Embryonic facial prominence (tissue), 1 donor: ENCODE results near the gene SLC35E4.
"Not testable (repeated sequence)": the region's sequence is repeated elsewhere in the genome, so short reads cannot be mapped to it uniquely, and the experiment has no call there.

Experiments used
- DNase-seq: peaks from one replicate; pipeline ENCODE4 v3.0.0-alpha.2; 2016; ENCODE audit errors: extremely low spot score

The SLC35E4 gene

DNA sequence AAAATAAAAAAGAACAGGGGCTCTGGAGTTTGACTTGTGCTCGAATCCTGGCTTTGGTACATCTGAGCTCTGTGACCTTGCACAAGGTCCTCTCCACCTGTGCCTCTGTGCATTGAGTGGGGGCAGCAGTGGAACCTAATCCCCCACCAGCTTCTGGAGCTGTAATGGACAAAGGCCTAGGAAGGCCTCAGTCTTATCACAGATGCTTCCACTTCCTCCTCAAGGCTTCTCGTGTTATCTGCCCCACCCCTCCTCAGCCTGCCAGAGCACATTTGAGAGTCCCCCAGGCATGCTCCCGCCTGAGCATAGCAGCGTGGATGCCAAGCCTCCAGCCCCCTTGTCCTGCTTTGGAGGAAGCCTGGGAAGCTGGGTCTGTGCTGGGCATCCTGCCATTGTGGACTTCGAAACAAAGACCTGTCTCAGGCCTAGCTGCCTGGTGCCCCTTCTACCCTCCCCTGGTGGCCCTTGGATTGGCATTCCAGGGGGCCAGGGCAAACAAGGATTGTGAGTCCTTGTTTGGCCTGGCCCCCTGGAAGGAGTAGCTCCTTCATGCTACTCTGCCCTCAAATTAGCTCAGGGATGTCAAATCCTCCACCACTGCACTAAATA lies 15.0 kb downstream of the SLC35E4 start:
- DNase-seq, result no peak

- DNase-seq, result no peak
Measured at GRCh38 chr22:30652852-30653251, 17.3 kb downstream of the SLC35E4 start.

DNA sequence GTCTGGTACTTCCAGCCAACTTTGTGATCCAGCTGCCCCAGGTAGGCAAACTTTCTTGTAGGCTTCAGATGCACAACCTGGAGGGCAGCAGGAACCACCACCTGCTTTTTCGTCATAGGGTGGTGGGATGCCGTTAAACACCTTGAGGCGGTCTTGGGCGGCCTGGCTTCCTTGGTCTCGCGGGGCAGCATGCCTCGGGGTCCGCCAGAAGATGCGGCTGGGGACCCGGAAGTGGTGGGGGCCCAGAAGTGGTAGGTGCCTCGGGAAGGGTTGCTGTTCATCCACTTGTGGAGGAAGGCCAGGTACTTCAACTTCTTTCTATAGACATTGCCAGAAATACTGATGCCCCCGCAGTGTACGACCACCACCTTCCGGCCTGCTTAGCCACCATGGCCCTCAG lies 18.8 kb downstream of the SLC35E4 start:
- no peak for DNase-seq

- no peak for DNase-seq
Measured at GRCh38 chr22:30655532-30655931, 20.0 kb downstream of the SLC35E4 start.

GRCh38 chr22:30662040-30662439 lies 26.5 kb downstream of the SLC35E4 start:
- no peak for DNase-seq

DNA sequence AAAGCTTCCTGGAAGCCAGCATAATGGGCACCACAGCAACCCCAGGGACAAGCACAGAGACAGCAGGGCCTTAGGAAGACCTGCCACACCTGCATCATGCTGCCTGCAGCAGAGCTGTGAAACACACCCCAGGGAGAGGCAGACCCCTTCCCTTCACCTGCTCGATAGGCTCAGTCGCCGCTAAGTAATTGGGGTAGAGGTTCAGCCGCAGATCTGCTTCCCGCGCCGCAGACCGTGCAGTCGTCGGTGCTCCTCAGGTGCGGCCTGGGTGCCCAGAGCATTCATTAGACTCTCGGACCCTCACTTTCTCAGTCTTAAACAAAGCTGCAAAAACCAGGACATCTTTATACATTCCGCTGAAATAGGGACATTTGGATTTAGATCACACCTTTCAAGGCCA lies 29.2 kb downstream of the SLC35E4 start:
- no peak for DNase-seq

GRCh38 chr22:30665266-30665665 lies 29.7 kb downstream of the SLC35E4 start:
- DNase-seq, result no peak

DNA sequence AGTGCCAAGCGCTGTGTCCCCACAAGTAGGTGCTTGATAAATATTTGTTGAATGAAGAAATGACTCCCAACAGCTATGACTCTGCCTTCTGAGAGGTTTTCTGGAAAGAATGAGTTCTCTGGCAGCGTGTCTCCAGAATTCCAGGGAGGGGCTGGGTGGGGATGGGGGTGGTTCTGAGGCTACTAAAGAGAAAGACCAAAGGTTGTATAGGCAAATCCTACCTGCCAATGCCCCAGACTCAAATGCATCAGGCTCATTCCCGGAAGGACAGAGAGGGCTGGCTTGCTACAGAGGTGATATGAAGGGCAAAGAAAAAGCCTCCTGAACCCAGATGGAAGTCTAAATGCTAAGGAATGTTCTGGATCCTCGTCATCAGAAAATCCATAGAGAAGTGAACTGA lies 30.2 kb downstream of the SLC35E4 start:
- DNase-seq, result no peak

DNA sequence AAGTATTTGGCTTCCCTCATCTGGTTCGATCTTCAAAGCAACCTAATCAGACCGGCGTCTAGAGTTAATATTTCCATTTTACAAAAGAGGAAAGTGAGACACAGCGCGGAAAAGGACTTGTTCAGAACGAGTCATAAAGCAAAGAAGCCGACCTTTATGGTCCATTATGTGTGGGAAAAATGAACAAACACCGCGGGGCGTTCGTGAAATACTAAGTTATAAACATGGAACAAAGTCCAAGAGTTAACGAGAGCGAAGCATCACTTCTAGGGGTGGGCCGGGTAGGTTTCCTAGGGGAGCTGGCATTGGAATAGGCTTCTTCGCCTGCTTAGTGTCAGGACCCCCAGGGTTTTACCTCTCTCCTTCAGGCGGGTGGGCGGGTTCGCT lies 31.5 kb downstream of the SLC35E4 start:
- no peak for DNase-seq

DNA sequence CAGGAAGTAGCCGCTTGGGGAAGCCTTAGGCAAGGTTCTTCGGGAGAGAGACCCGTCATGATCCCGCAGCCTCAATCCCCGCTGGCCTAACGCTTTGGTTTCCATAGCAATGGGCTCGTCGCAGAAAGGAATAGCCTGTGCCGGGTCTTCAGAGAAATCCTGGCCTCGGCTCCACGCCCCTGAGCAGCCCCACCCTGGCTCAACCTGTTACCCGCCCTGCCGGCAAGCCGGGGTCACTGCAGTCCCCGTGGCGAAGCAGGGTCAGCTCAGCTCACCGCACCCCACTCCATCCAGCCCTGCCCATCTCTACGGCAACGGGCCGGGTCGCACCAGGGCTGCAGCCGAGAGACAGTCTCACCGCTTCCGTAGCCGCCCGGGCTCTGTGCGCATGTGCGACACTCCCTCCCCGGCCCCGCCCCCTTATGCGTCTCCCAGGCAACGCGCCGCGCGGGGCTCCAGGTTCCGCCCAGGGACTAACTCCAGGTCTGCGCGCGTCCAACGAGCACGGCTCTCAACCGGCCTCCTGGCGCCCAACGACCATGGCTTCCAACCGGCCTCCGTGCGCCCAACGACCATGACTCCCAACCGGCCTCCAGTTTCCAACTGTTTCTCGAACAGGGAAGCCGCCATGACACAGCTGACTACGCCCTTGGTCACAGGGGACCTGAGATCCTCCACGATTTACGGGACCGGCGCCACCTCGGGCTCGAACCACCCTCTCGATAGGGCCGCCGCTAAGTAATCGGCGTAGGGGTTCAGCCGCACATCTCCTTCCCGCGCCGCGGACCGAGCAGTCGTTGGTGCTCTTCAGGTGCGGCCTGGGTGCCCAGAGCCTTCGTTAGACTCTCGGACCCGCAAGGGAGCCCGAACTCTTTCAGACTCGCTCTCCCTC lies 32.2 kb downstream of the SLC35E4 start, which contains the start of gene DUSP18:
DUSP18 (minus strand) TSS at position 382 of the 892 bp plus-strand sequence. CDS start 3,872 bp downstream, outside the sequence.
- peak; percentile 69 for DNase-seq

GRCh38 chr22:30668386-30668710 lies 32.8 kb downstream of the SLC35E4 start:
- no peak for DNase-seq

DNA sequence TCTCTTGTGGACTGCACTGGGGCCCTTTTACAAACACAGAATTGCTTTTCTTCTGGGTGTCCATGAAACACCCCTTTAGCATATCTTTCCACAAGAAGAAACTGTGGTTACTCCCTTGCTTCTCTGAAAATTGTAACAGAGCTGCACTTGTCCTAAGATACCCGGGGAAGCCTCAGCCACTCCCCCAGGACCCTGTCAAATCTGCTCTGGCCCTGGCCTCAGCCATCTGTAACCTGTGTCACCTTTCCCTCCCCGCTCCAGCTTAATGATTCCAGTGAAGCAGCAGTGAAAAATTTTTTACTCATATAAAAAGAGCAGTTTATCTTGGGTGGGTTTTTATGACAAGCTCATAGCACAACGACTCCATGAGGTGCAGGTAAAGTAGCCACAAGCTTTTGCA lies 35.5 kb downstream of the SLC35E4 start:
- DNase-seq, result no peak

- no peak for DNase-seq
Measured at GRCh38 chr22:30673136-30673535, 37.6 kb downstream of the SLC35E4 start.

GRCh38 chr22:30674482-30674881 lies 38.9 kb downstream of the SLC35E4 start:
- DNase-seq, result no peak

DNA sequence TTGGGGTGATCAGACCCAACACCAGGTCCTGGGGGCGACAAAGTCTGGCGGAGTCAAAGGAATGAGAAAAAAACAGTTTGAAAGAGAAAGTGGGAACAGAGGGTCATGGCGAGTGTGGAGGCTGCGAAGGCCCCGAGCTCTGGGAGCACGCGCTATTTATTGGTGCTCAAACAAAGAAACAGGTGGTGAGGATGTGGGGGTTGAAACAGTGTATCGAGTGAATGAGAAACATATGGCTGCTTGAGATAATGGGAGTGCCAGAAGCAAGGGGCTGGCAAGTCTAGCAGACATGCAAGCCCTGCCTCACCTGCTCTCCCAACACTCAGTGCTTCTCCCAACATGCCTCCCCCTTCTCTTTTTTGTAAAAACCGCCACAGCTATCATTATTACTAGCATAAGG lies 39.9 kb downstream of the SLC35E4 start:
- DNase-seq, result no peak

- DNase-seq, result not testable (repeated sequence)
Measured at GRCh38 chr22:30676565-30676964, 41.0 kb downstream of the SLC35E4 start.

GRCh38 chr22:30679895-30680690 lies 44.5 kb downstream of the SLC35E4 start:
- DNase-seq, result not testable (repeated sequence)

GRCh38 chr22:30680991-30681770 lies 45.6 kb downstream of the SLC35E4 start:
- DNase-seq, result no peak

- DNase-seq, result no peak
Measured at GRCh38 chr22:30681831-30682230, 46.2 kb downstream of the SLC35E4 start.

DNA sequence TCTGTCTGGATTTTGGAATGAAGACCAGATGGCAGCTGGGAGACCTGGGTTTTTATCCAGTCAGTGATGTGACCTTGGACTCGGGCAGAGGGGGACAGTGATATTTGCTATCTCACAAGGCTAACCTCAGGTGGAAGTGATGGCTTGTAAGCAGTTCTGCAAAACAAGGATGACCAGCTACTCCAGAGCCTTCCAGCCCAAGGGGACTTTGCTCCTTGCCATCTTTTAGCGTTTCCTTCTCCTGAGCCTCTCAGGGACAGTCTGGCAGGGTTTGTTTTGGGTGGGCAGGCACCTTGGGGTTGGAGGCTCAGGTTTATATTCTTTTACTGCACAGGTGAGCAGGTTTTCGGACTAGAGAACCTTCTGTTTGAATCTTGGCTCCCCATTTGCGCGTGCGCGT lies 49.6 kb downstream of the SLC35E4 start:
- DNase-seq, result no peak

DNA sequence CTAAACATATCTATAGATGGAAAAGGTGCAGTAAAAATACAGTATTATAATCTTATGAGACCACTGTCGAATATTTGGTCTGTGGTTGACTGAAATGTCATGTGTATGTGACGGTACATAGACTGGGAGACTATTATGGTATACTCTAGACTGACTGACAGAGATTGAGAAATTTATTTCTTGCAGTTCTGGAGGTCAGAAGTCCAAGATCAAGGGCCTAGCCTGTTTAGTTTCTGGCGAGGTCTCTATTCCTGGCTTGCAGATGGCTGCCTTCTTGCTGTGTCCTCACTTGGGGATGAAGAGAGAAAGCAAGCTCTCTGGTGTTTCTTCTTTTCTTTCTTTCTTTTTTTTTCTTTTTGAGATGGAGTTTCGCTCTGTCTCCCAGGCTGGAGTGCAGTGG lies 51.8 kb downstream of the SLC35E4 start:
- no peak for DNase-seq

DNA sequence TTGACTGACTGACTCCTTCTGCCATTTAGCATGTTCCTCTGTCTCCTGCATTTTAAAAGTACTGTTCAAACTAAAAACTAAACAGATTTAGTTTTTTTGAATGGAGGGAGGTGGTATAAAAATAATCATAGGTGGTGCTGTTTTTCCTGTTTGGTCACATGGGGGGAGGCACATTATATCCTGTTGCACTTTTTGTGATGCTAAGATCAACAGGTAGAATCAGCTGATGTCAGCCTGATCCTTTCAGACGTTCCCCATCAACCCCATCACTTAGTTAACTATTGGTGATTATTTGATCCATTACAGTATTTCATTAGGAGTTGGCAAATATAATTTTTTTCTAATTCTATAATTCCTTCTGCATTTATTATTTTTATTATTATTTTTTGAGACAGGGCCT lies 54.0 kb downstream of the SLC35E4 start:
- DNase-seq, result no peak
